ENCODE results near the gene TSKU. TPM values are rescaled to one million over a fixed set of nuclear protein-coding genes. Genes with fewer than 3 reads are reported as not detected.

Gene TSKU
- polyA plus RNA-seq, 3 donors, result not detected

GRCh38 chr11:76824083-76824939, 41.2 kb downstream of the TSKU start:
- no peaks in the 10 kb centered on the region for H3K27me3 ChIP-seq (ENCODE audit: control insufficient read depth in 2 of 2, insufficient read depth in 2 of 2, low read length in 2 of 2)
- Mint-ChIP-seq H3K4me3 (peak overlapping the region in 1 of 2 donors; percentile 69), H3K27ac (peak overlapping the region; percentile 48 to 91 (median 87)), H3K36me3 (no peaks in the 10 kb centered on the region), H3K9me3 (peaks cover 0 to 11% (median 1%) of the 10 kb centered on the region in 7 donors), H3K27me3 (ENCODE audit: low read depth in 3 of 3) (peaks cover 0 to 2% (median 1%) of the 10 kb centered on the region in 3 donors), H3K4me1 (peaks cover 52% of the 10 kb centered on the region)
- intact Hi-C loops (cut with micrococcal nuclease), result loop anchor here in 1 of 2 donors (5.0 kb wide), 1 partner anchor 38 kb away; the partner anchor contains the start of gene ACER3
- peak overlapping the region in 1 of 2 donors; percentile 55 for H3K27ac ChIP-seq (ENCODE audit: low read depth in 1 of 2, low read length in 2 of 2)
- H3K9me3 ChIP-seq (replicated peaks in 1 of 2; ENCODE audit: control insufficient read depth in 1 of 2, insufficient read depth in 1 of 2, low read length in 2 of 2), result no peaks in the 10 kb centered on the region
- H3K4me2 ChIP-seq (replicated peaks; ENCODE audit: extremely low read depth, low read length, poor library complexity, severe bottlenecking), result peak overlapping the region; percentile 48
- no peak overlapping the region for H3K9ac ChIP-seq (ENCODE audit: insufficient read depth, low read length, poor library complexity, severe bottlenecking)
- no peaks in the 10 kb centered on the region for H4K20me1 ChIP-seq (ENCODE audit: insufficient read depth, low read length)
- H3K36me3 ChIP-seq (replicated peaks in 1 of 2; ENCODE audit: control insufficient read depth in 1 of 2, insufficient read depth in 2 of 2, low read length in 2 of 2), result no peaks in the 10 kb centered on the region
- no peak for TF ChIP-seq CTCF (IDR thresholded peaks at IDR 0.05)
- H3K79me2 ChIP-seq (ENCODE audit: insufficient read depth, low read length), result no peaks in the 10 kb centered on the region
- peak; percentile 51 to 91 (median 66) for DNase-seq
- H2AFZ ChIP-seq (ENCODE audit: insufficient read depth, low read depth, low read length, poor library complexity, severe bottlenecking), result no peak overlapping the region
- H3K4me3 ChIP-seq (replicated peaks in 1 of 3; ENCODE audit: low read depth in 2 of 3, low read length in 3 of 3), result peak overlapping the region in 1 of 3 experiments; percentile 35
- 55% methylated on average over 6 of the region's 9 CpGs for WGBS (ENCODE audit: insufficient coverage)
- H3K4me1 ChIP-seq (ENCODE audit: control insufficient read depth in 1 of 2, insufficient read depth in 2 of 2, low read length in 2 of 2), result peaks cover 42 to 44% of the 10 kb centered on the region in 2 donors

- H3K79me2 ChIP-seq (ENCODE audit: insufficient read depth, low read length), result no peaks in the 10 kb centered on the region
- Mint-ChIP-seq H3K9me3 (peaks cover 0 to 11% (median 1%) of the 10 kb centered on the region in 7 donors), H3K4me1 (peaks cover 44% of the 10 kb centered on the region), H3K4me3 (no peak overlapping the region), H3K27ac (peak overlapping the region in 5 of 7 donors; percentile 7 to 91 (median 28)), H3K27me3 (ENCODE audit: low read depth in 3 of 3) (peaks cover 0 to 3% (median 2%) of the 10 kb centered on the region in 3 donors), H3K36me3 (no peaks in the 10 kb centered on the region)
- H3K4me3 ChIP-seq (replicated peaks in 1 of 3; ENCODE audit: low read depth in 2 of 3, low read length in 3 of 3), result peak overlapping the region in 1 of 3 experiments; percentile 35
- DNase-seq, result no peak
- H3K27me3 ChIP-seq (ENCODE audit: control insufficient read depth in 2 of 2, insufficient read depth in 2 of 2, low read length in 2 of 2), result no peaks in the 10 kb centered on the region
- 100% methylated on average over 1 of the region's 5 CpGs for WGBS (ENCODE audit: insufficient coverage)
- no peaks in the 10 kb centered on the region for H3K36me3 ChIP-seq (replicated peaks in 1 of 2; ENCODE audit: control insufficient read depth in 1 of 2, insufficient read depth in 2 of 2, low read length in 2 of 2)
- peak overlapping the region; percentile 23 for H2AFZ ChIP-seq (ENCODE audit: insufficient read depth, low read depth, low read length, poor library complexity, severe bottlenecking)
- intact Hi-C loops (cut with micrococcal nuclease), result loop anchor here in 1 of 2 donors (5.0 kb wide), 1 partner anchor 37 kb away; the partner anchor contains the start of gene ACER3
- no peak overlapping the region for H3K4me2 ChIP-seq (replicated peaks; ENCODE audit: extremely low read depth, low read length, poor library complexity, severe bottlenecking)
- no peaks in the 10 kb centered on the region for H4K20me1 ChIP-seq (ENCODE audit: insufficient read depth, low read length)
- no peak for TF ChIP-seq CTCF (IDR thresholded peaks at IDR 0.05)
- H3K27ac ChIP-seq (ENCODE audit: low read depth in 1 of 2, low read length in 2 of 2), result peak overlapping the region in 1 of 2 donors; percentile 9
- no peaks in the 10 kb centered on the region for H3K9me3 ChIP-seq (replicated peaks in 1 of 2; ENCODE audit: control insufficient read depth in 1 of 2, insufficient read depth in 1 of 2, low read length in 2 of 2)
- no peak overlapping the region for H3K9ac ChIP-seq (ENCODE audit: insufficient read depth, low read length, poor library complexity, severe bottlenecking)
- peaks cover 35 to 36% of the 10 kb centered on the region in 2 donors for H3K4me1 ChIP-seq (ENCODE audit: control insufficient read depth in 1 of 2, insufficient read depth in 2 of 2, low read length in 2 of 2)
Observed at GRCh38 chr11:76824980-76825725, 42.0 kb downstream of the TSKU start.

Measured in CD14-positive monocyte (primary cell).